GM21723 (cell line): ENCODE measurements around the gene CD151.

Source experiments
- ATAC-seq: cut with Tn5 transposase; IDR thresholded peaks from one replicate; pipeline ENCODE4 v1.9.1; 2021; ENCODE audit warnings: mild to moderate bottlenecking, moderate library complexity; ENCODE audit not compliant: unreplicated experiment

CD151 gene

GRCh38 chr11:869399-870126 lies 36.8 kb downstream of the CD151 start:
- no peak for ATAC-seq

- ATAC-seq = no peak
Observed at GRCh38 chr11:870127-870413, 37.3 kb downstream of the CD151 start.

GRCh38 chr11:870418-870817 lies 37.7 kb downstream of the CD151 start:
- ATAC-seq = no peak

GRCh38 chr11:871472-871871 lies 38.7 kb downstream of the CD151 start:
- ATAC-seq = no peak

- no peak for ATAC-seq
Observed at GRCh38 chr11:872799-873198, 40.0 kb downstream of the CD151 start.

- ATAC-seq = no peak
Observed at GRCh38 chr11:873706-874105, 41.0 kb downstream of the CD151 start.

- no peak for ATAC-seq
Observed at GRCh38 chr11:875203-875602, 42.5 kb downstream of the CD151 start.

GRCh38 chr11:875769-876301 lies 43.1 kb downstream of the CD151 start:
- no peak for ATAC-seq

- no peak for ATAC-seq
Observed at GRCh38 chr11:876545-876944, 43.8 kb downstream of the CD151 start.

GRCh38 chr11:877565-877964 lies 44.8 kb downstream of the CD151 start:
- ATAC-seq = no peak

GRCh38 chr11:880447-880846 lies 47.7 kb downstream of the CD151 start:
- ATAC-seq = no peak

GRCh38 chr11:882596-882995 lies 49.8 kb downstream of the CD151 start:
- ATAC-seq = no peak

GRCh38 chr11:883527-883926 lies 50.8 kb downstream of the CD151 start:
- no peak for ATAC-seq

- ATAC-seq = no peak
Observed at GRCh38 chr11:884578-885070, 51.9 kb downstream of the CD151 start.

- ATAC-seq = no peak
Observed at GRCh38 chr11:886568-886967, 53.8 kb downstream of the CD151 start.

- no peak for ATAC-seq
Observed at GRCh38 chr11:887589-887988, 54.8 kb downstream of the CD151 start.
